OCI-LY1 (cell line): ENCODE results near the gene NDUFAF8.

Experiments
- H2AFZ ChIP-seq: fragments of 200-600 bp; sonication (generic), shearing (Covaris generic); 2 replicates; pipeline ENCODE4 v1.6.0; 2014; ENCODE audit warnings: antibody characterized with exemption, mild to moderate bottlenecking, low read length
- H3F3A ChIP-seq: fragments of 200-600 bp; sonication (generic), shearing (Covaris generic); 2 replicates; pipeline ENCODE4 v1.6.0; 2014; ENCODE audit warnings: mild to moderate bottlenecking, antibody characterized with exemption, low read length, moderate library complexity; ENCODE audit not compliant: insufficient read depth
- H3K27ac ChIP-seq: fragments of 200-600 bp; sonication (generic); 2 replicates; pipeline ENCODE4 v1.5.1; 2014; ENCODE audit warnings: low read length, mixed run types, mild to moderate bottlenecking, low read depth; ENCODE audit not compliant: poor library complexity, severe bottlenecking
- H3K27me3 ChIP-seq: fragments of 200-600 bp; sonication (generic); 2 replicates; pipeline ENCODE4 v1.6.0; 2014; ENCODE audit warnings: antibody characterized with exemption, mild to moderate bottlenecking, low read length, moderate library complexity; ENCODE audit not compliant: insufficient read depth
- H3K36me3 ChIP-seq: fragments of 200-600 bp; sonication (generic); 2 replicates; pipeline ENCODE4 v1.6.1; 2014; ENCODE audit warnings: mild to moderate bottlenecking, antibody characterized with exemption, low read length, moderate library complexity, mixed read lengths; ENCODE audit not compliant: insufficient read depth
- H3K4me1 ChIP-seq: fragments of 200-600 bp; sonication (generic); 2 replicates; pipeline ENCODE4 v1.5.1; 2014; ENCODE audit warnings: mild to moderate bottlenecking, low read length, moderate library complexity; ENCODE audit not compliant: insufficient read depth, severe bottlenecking
- H3K4me2 ChIP-seq: fragments of 200-600 bp; sonication (generic), shearing (Covaris generic); 2 replicates; pipeline ENCODE4 v1.6.1; 2014; ENCODE audit warnings: low read length
- H3K4me3 ChIP-seq: fragments of 200-600 bp; sonication (generic); 2 replicates; pipeline ENCODE4 v1.5.1; 2014; ENCODE audit warnings: low read length, low read depth, mild to moderate bottlenecking, mixed read lengths; ENCODE audit not compliant: poor library complexity, severe bottlenecking
- H3K79me2 ChIP-seq: fragments of 200-600 bp; shearing (Covaris generic); 2 replicates; pipeline ENCODE4 v1.6.1; 2016; ENCODE audit warnings: mixed run types, low read length, mixed read lengths; ENCODE audit not compliant: insufficient read depth
- H3K9ac ChIP-seq: fragments of 200-600 bp; sonication (generic), shearing (Covaris generic); 2 replicates; pipeline ENCODE4 v1.6.1; 2014; ENCODE audit warnings: mild to moderate bottlenecking, low read length, mixed read lengths
- H3K9me2 ChIP-seq: fragments of 200-600 bp; sonication (generic), shearing (Covaris generic); 2 replicates; pipeline ENCODE4 v1.6.1; 2014; ENCODE audit warnings: low read depth, mild to moderate bottlenecking, low read length, mixed read lengths
- H3K9me3 ChIP-seq: fragments of 200-600 bp; shearing (Covaris generic); 2 replicates; pipeline ENCODE4 v1.6.1; 2014; ENCODE audit warnings: low read length, mixed read lengths
- H4K20me1 ChIP-seq: fragments of 200-600 bp; sonication (generic), shearing (Covaris generic); 2 replicates; pipeline ENCODE4 v1.6.0; 2016; ENCODE audit warnings: mild to moderate bottlenecking, low read length; ENCODE audit not compliant: insufficient read depth
- EZH2 ChIP-seq: fragments of 200-600 bp; sonication (generic), shearing (Covaris generic); IDR thresholded peaks from 2 replicates; pipeline ENCODE4 v1.8.0; 2017; ENCODE audit warnings: borderline replicate concordance, mixed run types, mild to moderate bottlenecking, antibody characterized with exemption, low read length, moderate library complexity, mixed read lengths
- TF ChIP-seq, protein P1 (sequence below): fragments of 200-600 bp; sonication (generic), shearing (Covaris generic); IDR thresholded peaks from 2 replicates; pipeline ENCODE4 v1.5.1; 2017; ENCODE audit warnings: mild to moderate bottlenecking, antibody characterized with exemption, low read length, moderate library complexity, mixed read lengths

Gene NDUFAF8

GRCh38 chr17:81244358-81245023, 5.4 kb downstream of the NDUFAF8 start:
- Histone ChIP-seq H3K4me1 (peaks cover 44% of the 10 kb centered on the region), H2AFZ (no peak overlapping the region), H3K9me3 (no peaks in the 10 kb centered on the region), H3K4me3 (no peak overlapping the region), H3K27ac (peak overlapping the region; percentile 50), H4K20me1 (no peaks in the 10 kb centered on the region), H3K4me2 (no peak overlapping the region), H3F3A (no peaks in the 10 kb centered on the region), H3K27me3 (no peaks in the 10 kb centered on the region), H3K36me3 (peaks cover 14% of the 10 kb centered on the region), H3K79me2 (peaks cover 7% of the 10 kb centered on the region; the same call in 1 of the 2 replicates), H3K9me2 (no peaks in the 10 kb centered on the region), H3K9ac (no peak overlapping the region)
- no peak for TF ChIP-seq EZH2
- TF ChIP-seq, protein P1, sequence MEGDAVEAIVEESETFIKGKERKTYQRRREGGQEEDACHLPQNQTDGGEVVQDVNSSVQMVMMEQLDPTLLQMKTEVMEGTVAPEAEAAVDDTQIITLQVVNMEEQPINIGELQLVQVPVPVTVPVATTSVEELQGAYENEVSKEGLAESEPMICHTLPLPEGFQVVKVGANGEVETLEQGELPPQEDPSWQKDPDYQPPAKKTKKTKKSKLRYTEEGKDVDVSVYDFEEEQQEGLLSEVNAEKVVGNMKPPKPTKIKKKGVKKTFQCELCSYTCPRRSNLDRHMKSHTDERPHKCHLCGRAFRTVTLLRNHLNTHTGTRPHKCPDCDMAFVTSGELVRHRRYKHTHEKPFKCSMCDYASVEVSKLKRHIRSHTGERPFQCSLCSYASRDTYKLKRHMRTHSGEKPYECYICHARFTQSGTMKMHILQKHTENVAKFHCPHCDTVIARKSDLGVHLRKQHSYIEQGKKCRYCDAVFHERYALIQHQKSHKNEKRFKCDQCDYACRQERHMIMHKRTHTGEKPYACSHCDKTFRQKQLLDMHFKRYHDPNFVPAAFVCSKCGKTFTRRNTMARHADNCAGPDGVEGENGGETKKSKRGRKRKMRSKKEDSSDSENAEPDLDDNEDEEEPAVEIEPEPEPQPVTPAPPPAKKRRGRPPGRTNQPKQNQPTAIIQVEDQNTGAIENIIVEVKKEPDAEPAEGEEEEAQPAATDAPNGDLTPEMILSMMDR, result no peak

DNA sequence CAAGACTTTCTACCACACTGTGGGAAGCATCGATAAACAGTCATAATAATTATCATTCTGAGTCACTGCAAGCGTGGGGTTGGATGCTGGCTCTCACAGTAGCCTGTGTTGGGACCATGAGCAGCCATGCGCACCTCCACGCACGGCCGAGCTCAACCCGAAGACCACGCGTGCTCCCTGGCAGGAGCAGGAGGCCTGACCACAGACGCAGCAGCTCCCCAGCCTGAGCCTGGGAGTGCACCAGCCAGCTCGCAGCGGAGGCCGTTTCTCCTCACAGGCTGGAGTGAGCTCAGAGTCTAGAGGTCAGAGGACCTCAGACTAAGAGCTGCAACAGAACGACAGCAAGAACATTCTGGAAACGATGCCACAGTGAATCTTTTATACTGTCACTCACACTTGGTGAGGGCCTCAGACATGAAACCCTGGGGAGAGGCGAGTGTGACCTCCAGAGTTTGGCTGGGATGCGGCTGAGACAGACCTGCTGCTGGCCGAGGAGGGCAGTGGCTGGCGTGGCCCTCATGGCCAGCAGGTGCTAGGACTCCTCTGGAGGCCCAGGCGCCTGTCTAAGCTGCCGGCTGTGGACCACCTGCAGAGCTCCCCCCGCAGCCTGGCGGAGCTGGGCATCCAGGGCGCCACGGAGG, 6.0 kb downstream of the NDUFAF8 start:
- Histone ChIP-seq H3K4me1 (peaks cover 47% of the 10 kb centered on the region), H4K20me1 (no peaks in the 10 kb centered on the region), H3K9ac (no peak overlapping the region), H3K79me2 (peaks cover 2% of the 10 kb centered on the region; the same call in 1 of the 2 replicates), H3F3A (no peaks in the 10 kb centered on the region; the same call in 1 of the 2 replicates), H2AFZ (no peak overlapping the region), H3K4me3 (no peak overlapping the region), H3K4me2 (no peak overlapping the region), H3K9me2 (no peaks in the 10 kb centered on the region), H3K27me3 (no peaks in the 10 kb centered on the region), H3K36me3 (peaks cover 14% of the 10 kb centered on the region), H3K9me3 (no peaks in the 10 kb centered on the region), H3K27ac (peak overlapping the region; percentile 50)
- TF ChIP-seq, protein P1, result no peak
- no peak for TF ChIP-seq EZH2

GRCh38 chr17:81245665-81246342, 6.7 kb downstream of the NDUFAF8 start:
- no peaks in the 10 kb centered on the region for H4K20me1 ChIP-seq
- H3K27me3 ChIP-seq, result no peaks in the 10 kb centered on the region
- peaks cover 47% of the 10 kb centered on the region for H3K4me1 ChIP-seq
- H3K9me3 ChIP-seq, result no peaks in the 10 kb centered on the region
- H3K79me2 ChIP-seq, result no peaks in the 10 kb centered on the region
- no peak overlapping the region for H3K4me2 ChIP-seq
- H3K9ac ChIP-seq, result no peak overlapping the region
- no peak overlapping the region for H3K4me3 ChIP-seq
- H3K9me2 ChIP-seq, result no peaks in the 10 kb centered on the region
- TF ChIP-seq, protein P1, result no peak
- TF ChIP-seq EZH2, result no peak
- H3F3A ChIP-seq, result peaks cover 5% of the 10 kb centered on the region
- H3K36me3 ChIP-seq, result peaks cover 14% of the 10 kb centered on the region
- no peak overlapping the region for H2AFZ ChIP-seq
- H3K27ac ChIP-seq, result no peak overlapping the region
